Stimulated activated CD4-positive, alpha-beta T cell treated with anti-CD3 and anti-CD28 coated beads, Interleukin-4, amount 100 ng/mL, for 24 hours (primary cell): ENCODE measurements around the gene TMEM131.

Experiments used
- DNase-seq: peaks from one replicate; pipeline ENCODE4 v3.0.0-alpha.2; 2020

The TMEM131 gene

GRCh38 chr2:97734061-97735051 is 261.4 kb downstream of the TMEM131 start:
- no peak for DNase-seq

GRCh38 chr2:97733341-97734035 is 262.3 kb downstream of the TMEM131 start:
- DNase-seq, result no peak

GRCh38 chr2:97732436-97733340 is 263.1 kb downstream of the TMEM131 start:
- DNase-seq, result no peak

GRCh38 chr2:97731274-97732020 is 264.3 kb downstream of the TMEM131 start:
- DNase-seq, result no peak

- DNase-seq, result no peak
Measured at GRCh38 chr2:97730245-97730644, 265.5 kb downstream of the TMEM131 start.

- DNase-seq, result no peak
Measured at GRCh38 chr2:97728091-97728731, 267.5 kb downstream of the TMEM131 start.

GRCh38 chr2:97727296-97727695 is 268.5 kb downstream of the TMEM131 start:
- no peak for DNase-seq

GRCh38 chr2:97726261-97727064 is 269.3 kb downstream of the TMEM131 start:
- no peak for DNase-seq

- no peak for DNase-seq
Measured at GRCh38 chr2:97724946-97725688, 270.6 kb downstream of the TMEM131 start.

- DNase-seq, result no peak
Measured at GRCh38 chr2:97724501-97724900, 271.2 kb downstream of the TMEM131 start.

- no peak for DNase-seq
Measured at GRCh38 chr2:97724073-97724410, 271.7 kb downstream of the TMEM131 start.

GRCh38 chr2:97723156-97724072 is 272.3 kb downstream of the TMEM131 start:
- DNase-seq, result no peak

- no peak for DNase-seq
Measured at GRCh38 chr2:97722227-97722626, 273.5 kb downstream of the TMEM131 start.

GRCh38 chr2:97720746-97721145 is 275.0 kb downstream of the TMEM131 start:
- no peak for DNase-seq

GRCh38 chr2:97719362-97720155 is 276.2 kb downstream of the TMEM131 start:
- DNase-seq, result no peak

- DNase-seq, result no peak
Measured at GRCh38 chr2:97718942-97719341, 276.8 kb downstream of the TMEM131 start.

- DNase-seq, result peak; percentile 69
Measured at GRCh38 chr2:97718051-97718882, 277.5 kb downstream of the TMEM131 start.
